ENCODE results near the gene S100A4. TPM values are rescaled to one million over a fixed set of nuclear protein-coding genes. Genes with fewer than 3 reads are reported as not detected.

Gene S100A4
- polyA plus RNA-seq, 1 experiment: 20.0 TPM

DNA sequence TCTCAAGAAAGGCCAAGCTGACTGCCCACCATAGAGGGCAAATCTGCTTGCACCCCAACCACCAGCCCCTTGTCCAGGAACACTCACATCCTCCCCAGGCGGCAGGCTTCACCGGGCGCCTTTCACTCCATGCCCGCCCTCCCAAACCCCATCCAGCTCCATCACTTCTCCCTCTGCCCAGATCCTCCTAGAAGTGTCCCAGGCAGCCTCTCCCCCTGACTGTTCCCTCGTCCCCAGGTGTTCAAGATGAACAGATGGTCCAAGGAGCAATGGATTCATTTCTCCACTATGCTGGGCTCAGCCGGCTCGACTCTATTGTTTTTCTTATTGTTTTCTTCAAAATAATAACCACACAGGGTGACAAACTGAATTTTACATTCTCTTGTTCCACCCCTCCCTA, 31.9 kb downstream of the S100A4 start:
- no peak for DNase-seq (ENCODE audit: low read depth, low spot score)
- H3K27me3 ChIP-seq (ENCODE audit: control insufficient read depth, insufficient read depth, low read length): no peaks in the 10 kb centered on the region
- H3K9me3 ChIP-seq (ENCODE audit: control insufficient read depth, insufficient read depth, low read length): no peaks in the 10 kb centered on the region
- no peak overlapping the region for H3K4me3 ChIP-seq (ENCODE audit: low read depth, low read length)
- H3K27ac ChIP-seq (ENCODE audit: low read depth, low read length): no peak overlapping the region
- CTCF ChIA-PET: interaction anchor here (3.5 kb wide), 1 partner anchor 19 kb away, joined by 20 read pairs; no protein-coding TSS in a partner anchor
- TF ChIP-seq, protein P1, sequence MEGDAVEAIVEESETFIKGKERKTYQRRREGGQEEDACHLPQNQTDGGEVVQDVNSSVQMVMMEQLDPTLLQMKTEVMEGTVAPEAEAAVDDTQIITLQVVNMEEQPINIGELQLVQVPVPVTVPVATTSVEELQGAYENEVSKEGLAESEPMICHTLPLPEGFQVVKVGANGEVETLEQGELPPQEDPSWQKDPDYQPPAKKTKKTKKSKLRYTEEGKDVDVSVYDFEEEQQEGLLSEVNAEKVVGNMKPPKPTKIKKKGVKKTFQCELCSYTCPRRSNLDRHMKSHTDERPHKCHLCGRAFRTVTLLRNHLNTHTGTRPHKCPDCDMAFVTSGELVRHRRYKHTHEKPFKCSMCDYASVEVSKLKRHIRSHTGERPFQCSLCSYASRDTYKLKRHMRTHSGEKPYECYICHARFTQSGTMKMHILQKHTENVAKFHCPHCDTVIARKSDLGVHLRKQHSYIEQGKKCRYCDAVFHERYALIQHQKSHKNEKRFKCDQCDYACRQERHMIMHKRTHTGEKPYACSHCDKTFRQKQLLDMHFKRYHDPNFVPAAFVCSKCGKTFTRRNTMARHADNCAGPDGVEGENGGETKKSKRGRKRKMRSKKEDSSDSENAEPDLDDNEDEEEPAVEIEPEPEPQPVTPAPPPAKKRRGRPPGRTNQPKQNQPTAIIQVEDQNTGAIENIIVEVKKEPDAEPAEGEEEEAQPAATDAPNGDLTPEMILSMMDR (IDR thresholded peaks at IDR 0.05; ENCODE audit: low read depth, low read length): no peak
- POLR2A ChIA-PET: no interaction called here

DNA sequence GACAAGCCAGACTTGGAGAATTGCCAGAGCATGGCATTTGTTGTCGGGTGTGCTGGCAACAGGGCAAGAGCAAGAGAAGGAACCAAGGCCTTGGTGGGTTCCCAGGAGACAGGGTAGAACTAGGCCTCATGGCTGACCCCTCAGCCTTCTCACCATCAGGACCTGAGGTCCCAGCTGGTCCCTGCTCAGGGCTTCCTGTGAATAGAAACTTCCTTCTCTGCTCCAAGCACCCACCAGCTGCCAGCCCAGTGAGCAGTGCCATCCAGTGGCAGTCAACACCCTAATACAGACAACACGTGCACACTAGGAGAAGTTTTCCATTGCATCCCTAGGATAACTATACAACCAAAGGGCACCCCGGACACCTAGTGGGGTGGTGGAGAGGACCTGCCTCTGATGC, 32.6 kb downstream of the S100A4 start:
- ChIA-PET CTCF (no interaction called here), POLR2A (no interaction called here)
- Histone ChIP-seq H3K27me3 (ENCODE audit: control insufficient read depth, insufficient read depth, low read length) (no peaks in the 10 kb centered on the region), H3K9me3 (ENCODE audit: control insufficient read depth, insufficient read depth, low read length) (no peaks in the 10 kb centered on the region), H3K4me3 (ENCODE audit: low read depth, low read length) (no peak overlapping the region), H3K27ac (ENCODE audit: low read depth, low read length) (no peak overlapping the region)
- no peak for DNase-seq (ENCODE audit: low read depth, low spot score)
- TF ChIP-seq, protein P1 (IDR thresholded peaks at IDR 0.05; ENCODE audit: low read depth, low read length): no peak

DNA sequence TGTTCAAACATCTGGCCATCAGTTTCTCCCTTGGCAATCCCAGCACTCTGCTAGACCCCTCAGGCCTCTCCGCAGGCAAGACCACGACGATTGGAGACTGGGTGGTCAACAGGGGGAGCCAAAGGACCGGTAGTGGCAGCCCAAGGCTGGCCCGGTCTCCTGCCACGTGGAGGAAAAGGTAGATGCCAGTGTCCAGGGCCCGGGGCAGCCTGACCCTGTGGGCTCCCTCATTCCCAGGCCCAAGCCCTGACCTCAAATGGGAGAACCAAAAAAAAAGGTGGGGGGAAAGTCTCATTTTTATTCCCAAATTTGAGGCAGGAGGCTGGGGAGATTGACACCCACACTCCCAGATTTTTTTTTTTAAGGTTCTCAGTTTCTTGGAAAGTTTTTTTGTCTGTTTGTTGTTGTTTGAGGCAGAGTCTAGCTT, 34.6 kb downstream of the S100A4 start:
- ChIA-PET CTCF (interaction anchor here (0.6 to 6.2 kb wide), 66 partner anchors 9 to 481 kb away, joined by 3 to 163 read pairs (median 5); partner anchors contain the start of genes CHTOP, ILF2, INTS3 and PGLYRP4), POLR2A (interaction anchor here (1.0 to 1.4 kb wide), 3 partner anchors 22 to 117 kb away, joined by 3 to 4 read pairs (median 3); partner anchors contain the start of gene S100A13)
- no peaks in the 10 kb centered on the region for H3K27me3 ChIP-seq (ENCODE audit: control insufficient read depth, insufficient read depth, low read length)
- H3K27ac ChIP-seq (ENCODE audit: low read depth, low read length): no peak overlapping the region
- H3K4me3 ChIP-seq (ENCODE audit: low read depth, low read length): no peak overlapping the region
- DNase-seq (ENCODE audit: low read depth, low spot score): peak; percentile 42
- TF ChIP-seq, protein P1 (IDR thresholded peaks at IDR 0.05; ENCODE audit: low read depth, low read length): peak; percentile 98
- no peaks in the 10 kb centered on the region for H3K9me3 ChIP-seq (ENCODE audit: control insufficient read depth, insufficient read depth, low read length)

DNA sequence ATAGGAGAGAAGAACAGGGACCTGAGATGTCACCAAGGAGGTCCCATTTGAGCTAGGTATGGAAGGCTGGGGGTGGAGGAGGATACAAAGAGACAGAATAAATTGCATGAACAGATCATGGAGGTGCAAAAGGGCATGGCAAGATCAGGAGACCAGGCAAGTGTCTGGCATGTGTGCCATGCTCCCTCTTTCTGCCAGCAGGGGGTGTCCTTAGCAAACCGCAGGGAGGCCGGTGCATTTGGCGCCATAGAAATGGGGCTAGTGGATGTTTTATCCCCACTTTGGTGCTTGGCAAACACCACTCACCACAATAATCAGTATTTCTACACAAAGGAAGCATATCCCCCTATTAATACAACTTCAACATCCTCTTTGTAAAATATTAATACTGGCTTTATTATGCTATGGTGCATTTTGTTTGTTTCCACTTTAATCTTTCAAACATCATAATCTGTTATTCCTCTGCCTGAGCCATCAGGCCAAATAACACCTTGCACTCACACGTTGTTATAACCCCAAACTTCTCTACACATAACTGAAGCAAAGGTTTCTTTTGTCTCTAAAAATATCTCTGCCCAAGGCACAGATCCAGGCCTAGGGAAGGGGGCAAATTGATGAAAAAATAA, 35.8 kb downstream of the S100A4 start:
- no peaks in the 10 kb centered on the region for H3K27me3 ChIP-seq (ENCODE audit: control insufficient read depth, insufficient read depth, low read length)
- ChIA-PET CTCF (interaction anchor here (0.6 to 6.2 kb wide), 28 partner anchors 8 to 656 kb away, joined by 3 to 163 read pairs (median 8); partner anchors contain the start of genes CHTOP, RAB13, S100A1 and S100A13), POLR2A (interaction anchor here (1.4 kb wide), 2 partner anchors 118 to 124 kb away, joined by 3 to 4 read pairs; partner anchors contain the start of genes CHTOP and S100A13)
- H3K9me3 ChIP-seq (ENCODE audit: control insufficient read depth, insufficient read depth, low read length): no peaks in the 10 kb centered on the region
- DNase-seq (ENCODE audit: low read depth, low spot score): no peak
- no peak overlapping the region for H3K27ac ChIP-seq (ENCODE audit: low read depth, low read length)
- H3K4me3 ChIP-seq (ENCODE audit: low read depth, low read length): no peak overlapping the region
- TF ChIP-seq, protein P1 (IDR thresholded peaks at IDR 0.05; ENCODE audit: low read depth, low read length): peak; percentile 65

DNA sequence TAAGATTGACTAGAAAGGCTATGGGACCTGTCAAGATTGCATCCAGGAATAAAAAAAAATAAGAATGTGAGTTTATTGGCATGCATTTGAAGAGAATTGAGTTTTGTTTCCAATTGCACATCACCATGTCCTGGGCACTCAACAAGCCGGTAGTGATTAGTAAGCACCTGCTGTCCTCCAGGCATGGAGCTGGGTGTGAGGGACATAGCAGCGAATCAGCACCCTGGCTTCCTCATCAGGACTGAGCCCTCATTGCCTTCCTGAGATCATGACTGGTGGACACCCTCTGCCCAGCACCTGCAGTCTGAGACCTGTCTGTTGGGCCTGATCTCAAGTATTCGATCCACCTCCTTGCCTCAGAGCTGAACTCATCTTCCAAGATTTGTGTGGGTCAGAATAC, 36.6 kb downstream of the S100A4 start:
- ChIA-PET CTCF (interaction anchor here (1.0 to 6.2 kb wide), 10 partner anchors 11 to 157 kb away, joined by 3 to 163 read pairs (median 6); partner anchors contain the start of gene S100A13), POLR2A (interaction anchor here (1.4 kb wide), 1 partner anchor 125 kb away, joined by 4 read pairs; the partner anchor contains the start of gene CHTOP)
- Histone ChIP-seq H3K27ac (ENCODE audit: low read depth, low read length) (no peak overlapping the region), H3K4me3 (ENCODE audit: low read depth, low read length) (no peak overlapping the region), H3K27me3 (ENCODE audit: control insufficient read depth, insufficient read depth, low read length) (no peaks in the 10 kb centered on the region), H3K9me3 (ENCODE audit: control insufficient read depth, insufficient read depth, low read length) (no peaks in the 10 kb centered on the region)
- DNase-seq (ENCODE audit: low read depth, low spot score): no peak
- TF ChIP-seq, protein P1 (IDR thresholded peaks at IDR 0.05; ENCODE audit: low read depth, low read length): no peak

All from AG04450 (cell line).